Tibial nerve (tissue), 4 donors: ENCODE results near the gene ANAPC2. TPM values are rescaled to one million over a fixed set of nuclear protein-coding genes. Genes with fewer than 3 reads are reported as not detected.
A peak's percentile ranks its signal among the peaks of the same experiment; 100 is the strongest.

Source experiments
- DNase-seq, 2 donors: peaks; one replicate each; pipeline ENCODE4 v3.0.0-alpha.2; 2019; ENCODE audit warnings: low spot score in 2 of 2
- H3K27ac ChIP-seq, 4 donors: fragments of 200-600 bp; sonication (generic) in 3 of 4; one replicate each; pipeline ENCODE4 v1.5.1; 2017 to 2019; ENCODE audit warnings: mild to moderate bottlenecking in 1 of 4
- H3K27me3 ChIP-seq, 2 donors: fragments of 200-600 bp; sonication (generic) in 1 of 2; one replicate each; pipeline versions ENCODE4 v1.5.1 to v1.6.0; 2017 to 2019
- H3K36me3 ChIP-seq, 3 donors: fragments of 200-600 bp; sonication (generic); one replicate each; pipeline ENCODE4 v1.5.1; 2018 to 2019
- H3K4me1 ChIP-seq, 4 donors: fragments of 200-600 bp; sonication (generic) in 3 of 4; one replicate each; pipeline ENCODE4 v1.5.1; 2017 to 2019
- H3K4me3 ChIP-seq, 4 donors: fragments of 200-600 bp; sonication (generic) in 3 of 4; one replicate each; pipeline ENCODE4 v1.5.1; 2017 to 2019; ENCODE audit warnings: mild to moderate bottlenecking in 1 of 4, moderate library complexity in 1 of 4
- H3K9me3 ChIP-seq, 4 donors: fragments of 200-600 bp; sonication (generic) in 3 of 4; one replicate each; pipeline ENCODE4 v1.5.1; 2017 to 2019
- EP300 ChIP-seq, 2 donors: sonication (generic); formaldehyde crosslinking; IDR thresholded peaks; one replicate each; pipeline ENCODE4 v1.6.1; 2017; ENCODE audit warnings: antibody characterized with exemption in 2 of 2, mild to moderate bottlenecking in 1 of 2
- POLR2A ChIP-seq, 2 donors: fragments of 450-650 bp; IDR thresholded peaks; one replicate each; pipeline ENCODE4 v1.6.1; 2017; ENCODE audit warnings: antibody characterized with exemption in 2 of 2, mild to moderate bottlenecking in 2 of 2, moderate library complexity in 2 of 2
- WGBS, 2 donors: methylation state at CpG; one replicate each; pipeline ENCODE4 v1.1.5; 2018; 5-methylcytosine and 5-hydroxymethylcytosine counted together
- total RNA-seq, 4 donors: library from RNA; depleted of rRNA; stranded (reverse); fragments of >200 nt; gene quantifications; one replicate each; pipeline ENCODE4 v1.1.0, GENCODE V29; 2016
- TF ChIP-seq, protein P1 (sequence below), 5 experiments: fragments of 200-600 bp in 3 of 5; fragments of 450-650 bp in 2 of 5; sonication (generic) in 3 of 5; IDR thresholded peaks; one replicate each; pipeline ENCODE4 v1.5.1; 2016 to 2019; ENCODE audit warnings: antibody characterized with exemption in 5 of 5, mild to moderate bottlenecking in 3 of 5, moderate library complexity in 2 of 5

Gene ANAPC2
- total RNA-seq, 4 donors from 2014 or later, result 41.6 to 73.0 (median 58.9) TPM

DNA sequence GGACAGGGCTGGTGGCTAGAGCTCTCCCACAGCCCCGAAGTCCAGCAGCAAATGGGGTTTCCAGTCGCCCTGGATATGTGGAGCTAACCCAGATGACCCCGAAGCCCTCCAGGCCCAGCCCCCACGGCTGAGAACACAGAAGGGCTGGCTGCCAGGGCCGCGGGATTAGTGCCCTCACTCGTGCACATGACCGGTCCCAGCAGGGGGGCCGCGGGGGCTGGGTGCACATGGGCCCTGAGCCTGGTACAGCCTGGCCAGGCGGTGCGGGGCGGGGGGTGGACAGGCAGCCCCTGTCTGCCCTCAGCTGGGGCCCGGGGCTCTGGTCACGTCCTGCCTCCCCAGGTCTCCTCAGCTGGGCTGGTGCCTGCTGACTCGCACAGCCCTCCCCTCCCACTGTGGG lies 6.0 kb upstream of the ANAPC2 start:
- DNase-seq, result no peak
- H3K36me3 ChIP-seq, result peaks cover 0 to 27% (median 7%) of the 10 kb centered on the region in 3 donors
- no peaks in the 10 kb centered on the region for H3K9me3 ChIP-seq
- H3K27ac ChIP-seq, result peak overlapping the region in 1 of 4 donors; percentile 0
- 47 to 62% methylated on average over 2 to 12 of the region's 16 CpGs for WGBS, 2 donors
- TF ChIP-seq POLR2A (IDR thresholded peaks at IDR 0.05) (no peak), EP300 (IDR thresholded peaks at IDR 0.05) (no peak)
- TF ChIP-seq, protein P1, sequence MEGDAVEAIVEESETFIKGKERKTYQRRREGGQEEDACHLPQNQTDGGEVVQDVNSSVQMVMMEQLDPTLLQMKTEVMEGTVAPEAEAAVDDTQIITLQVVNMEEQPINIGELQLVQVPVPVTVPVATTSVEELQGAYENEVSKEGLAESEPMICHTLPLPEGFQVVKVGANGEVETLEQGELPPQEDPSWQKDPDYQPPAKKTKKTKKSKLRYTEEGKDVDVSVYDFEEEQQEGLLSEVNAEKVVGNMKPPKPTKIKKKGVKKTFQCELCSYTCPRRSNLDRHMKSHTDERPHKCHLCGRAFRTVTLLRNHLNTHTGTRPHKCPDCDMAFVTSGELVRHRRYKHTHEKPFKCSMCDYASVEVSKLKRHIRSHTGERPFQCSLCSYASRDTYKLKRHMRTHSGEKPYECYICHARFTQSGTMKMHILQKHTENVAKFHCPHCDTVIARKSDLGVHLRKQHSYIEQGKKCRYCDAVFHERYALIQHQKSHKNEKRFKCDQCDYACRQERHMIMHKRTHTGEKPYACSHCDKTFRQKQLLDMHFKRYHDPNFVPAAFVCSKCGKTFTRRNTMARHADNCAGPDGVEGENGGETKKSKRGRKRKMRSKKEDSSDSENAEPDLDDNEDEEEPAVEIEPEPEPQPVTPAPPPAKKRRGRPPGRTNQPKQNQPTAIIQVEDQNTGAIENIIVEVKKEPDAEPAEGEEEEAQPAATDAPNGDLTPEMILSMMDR (IDR thresholded peaks at IDR 0.05), result no peak
- H3K4me1 ChIP-seq, result peaks cover 11 to 74% (median 22%) of the 10 kb centered on the region in 4 donors
- H3K4me3 ChIP-seq, result no peak overlapping the region
- H3K27me3 ChIP-seq, result no peaks in the 10 kb centered on the region

DNA sequence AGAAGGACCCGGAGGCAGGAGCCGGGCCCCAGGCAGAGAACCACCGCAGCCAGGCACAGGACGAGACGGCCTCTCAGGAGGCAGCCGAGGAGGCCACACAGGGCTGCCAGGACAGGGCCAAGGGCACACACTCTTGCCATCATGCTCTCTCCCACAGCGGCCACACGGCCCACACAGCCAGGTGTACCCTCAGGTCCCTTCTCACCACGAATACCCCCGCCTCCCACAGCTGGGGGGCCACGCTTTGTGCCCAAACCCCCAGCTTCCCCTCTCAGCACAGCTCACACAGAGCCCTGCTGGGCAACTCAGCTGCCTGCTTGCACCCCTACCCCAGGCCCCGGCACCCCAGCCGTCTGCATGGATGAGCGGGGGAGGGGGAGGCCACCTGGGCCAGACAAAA lies 5.4 kb upstream of the ANAPC2 start:
- DNase-seq, result no peak
- Histone ChIP-seq H3K4me3 (no peak overlapping the region), H3K27me3 (no peaks in the 10 kb centered on the region), H3K4me1 (peaks cover 7 to 72% (median 20%) of the 10 kb centered on the region in 4 donors), H3K9me3 (no peaks in the 10 kb centered on the region), H3K27ac (no peak overlapping the region), H3K36me3 (peaks cover 0 to 27% (median 7%) of the 10 kb centered on the region in 3 donors)
- 84 to 86% methylated on average over 11 to 13 of the region's 14 CpGs for WGBS, 2 donors
- TF ChIP-seq POLR2A (IDR thresholded peaks at IDR 0.05) (no peak), EP300 (IDR thresholded peaks at IDR 0.05) (no peak)
- TF ChIP-seq, protein P1 (IDR thresholded peaks at IDR 0.05), result no peak

DNA sequence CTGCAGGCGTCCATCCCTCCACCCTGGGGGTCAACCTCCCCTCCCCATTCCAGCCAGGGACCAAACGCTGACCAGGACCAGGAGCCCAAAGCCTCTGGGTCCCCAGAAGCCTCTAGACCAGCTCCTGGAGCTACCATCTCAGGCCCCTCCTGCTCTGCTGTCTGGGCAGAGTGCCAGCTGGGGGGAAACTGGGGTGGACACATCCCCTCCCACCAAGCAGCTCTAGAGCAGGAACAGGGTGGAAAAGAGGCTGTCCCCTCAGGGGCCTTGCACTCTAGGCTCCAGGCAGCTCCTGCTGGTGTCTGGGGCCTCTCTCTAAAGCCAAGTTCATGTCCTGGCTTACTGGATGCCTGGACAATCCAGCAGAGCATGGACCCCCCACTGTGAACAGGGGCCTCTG lies 4.5 kb upstream of the ANAPC2 start:
- H3K4me1 ChIP-seq, result peaks cover 7 to 64% (median 17%) of the 10 kb centered on the region in 4 donors
- no peak for DNase-seq
- TF ChIP-seq, protein P1 (IDR thresholded peaks at IDR 0.05), result no peak
- TF ChIP-seq POLR2A (IDR thresholded peaks at IDR 0.05) (no peak), EP300 (IDR thresholded peaks at IDR 0.05) (no peak)
- H3K36me3 ChIP-seq, result peaks cover 0 to 27% (median 7%) of the 10 kb centered on the region in 3 donors
- H3K4me3 ChIP-seq, result no peak overlapping the region
- no peaks in the 10 kb centered on the region for H3K27me3 ChIP-seq
- no peaks in the 10 kb centered on the region for H3K9me3 ChIP-seq
- 60 to 86% methylated on average over 1 to 2 of the region's 2 CpGs for WGBS, 2 donors
- no peak overlapping the region for H3K27ac ChIP-seq

DNA sequence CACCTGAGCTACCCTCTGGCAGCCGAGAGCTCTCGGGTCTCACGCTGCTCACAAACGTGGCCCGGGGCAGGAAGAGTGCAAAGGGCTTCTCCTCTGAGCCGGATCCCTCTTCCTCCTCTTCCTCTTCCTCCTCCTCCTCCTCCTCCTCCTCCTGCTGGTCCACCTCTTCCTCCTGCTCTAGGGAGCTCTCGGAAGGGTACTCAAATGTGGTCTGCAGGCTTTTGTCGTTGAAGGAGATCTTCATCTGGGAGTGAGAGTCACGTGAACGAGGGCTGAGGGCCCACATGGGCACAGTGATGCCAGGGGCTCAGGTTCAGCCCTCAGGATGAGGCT lies 4.1 kb upstream of the ANAPC2 start:
- WGBS, 2 donors, result 75 to 79% methylated on average over 10 of the region's 10 CpGs
- Histone ChIP-seq H3K27ac (no peak overlapping the region), H3K4me3 (no peak overlapping the region), H3K4me1 (peaks cover 7 to 64% (median 20%) of the 10 kb centered on the region in 4 donors), H3K36me3 (peaks cover 0 to 27% (median 7%) of the 10 kb centered on the region in 3 donors), H3K27me3 (no peaks in the 10 kb centered on the region), H3K9me3 (no peaks in the 10 kb centered on the region)
- DNase-seq, result no peak
- TF ChIP-seq, protein P1 (IDR thresholded peaks at IDR 0.05), result no peak
- TF ChIP-seq EP300 (IDR thresholded peaks at IDR 0.05), result no peak
- no peak for TF ChIP-seq POLR2A (IDR thresholded peaks at IDR 0.05)

DNA sequence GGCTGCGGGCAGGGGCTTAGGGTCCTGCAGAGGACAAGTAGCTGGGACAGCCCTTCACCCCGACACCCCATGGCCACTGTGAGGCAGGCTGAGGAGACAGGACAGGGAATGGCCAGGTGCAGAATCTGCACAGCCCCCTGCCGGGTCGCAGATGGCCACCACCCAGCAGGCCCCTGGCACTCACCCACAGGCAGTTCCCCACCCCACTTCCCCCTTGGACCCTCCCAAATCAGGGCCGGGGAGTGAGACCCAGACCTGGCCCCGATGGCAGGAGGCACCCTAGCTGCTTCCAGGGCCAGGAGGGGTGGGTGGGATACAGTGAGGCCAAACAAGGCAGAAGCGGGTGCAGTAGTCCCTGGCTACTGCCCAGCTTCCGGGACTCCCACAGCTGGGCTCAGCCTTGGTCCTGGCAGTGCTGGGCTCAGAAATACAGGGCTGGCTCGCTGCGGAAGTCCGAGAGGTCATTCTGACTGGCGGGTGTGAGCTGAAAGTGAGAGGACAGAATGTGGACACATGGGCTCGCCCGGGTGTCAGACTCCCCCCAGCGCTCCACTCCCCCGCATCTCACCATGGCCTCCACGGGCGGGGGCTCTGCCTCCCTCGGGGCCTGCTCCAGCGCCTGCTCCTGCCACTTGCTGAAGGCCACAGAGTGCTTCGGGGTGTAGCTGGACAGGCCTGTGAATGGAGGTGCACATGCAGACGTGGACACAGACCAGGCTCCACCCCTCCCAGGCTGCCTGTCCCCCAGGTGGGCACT lies 3.5 kb upstream of the ANAPC2 start:
- TF ChIP-seq EP300 (IDR thresholded peaks at IDR 0.05), result no peak
- TF ChIP-seq POLR2A (IDR thresholded peaks at IDR 0.05), result no peak
- TF ChIP-seq, protein P1 (IDR thresholded peaks at IDR 0.05), result no peak
- peaks cover 7 to 64% (median 26%) of the 10 kb centered on the region in 4 donors for H3K4me1 ChIP-seq
- no peak for DNase-seq
- H3K36me3 ChIP-seq, result peaks cover 0 to 32% (median 7%) of the 10 kb centered on the region in 3 donors
- no peaks in the 10 kb centered on the region for H3K27me3 ChIP-seq
- no peaks in the 10 kb centered on the region for H3K9me3 ChIP-seq
- H3K27ac ChIP-seq, result no peak overlapping the region
- no peak overlapping the region for H3K4me3 ChIP-seq
- WGBS, 2 donors, result 76 to 80% methylated on average over 19 of the region's 22 CpGs
